Mammary epithelial cell (primary cell): Measurements from ENCODE around the gene C2orf92.

Experiments
- CTCF ChIP-seq, 2 donors: IDR thresholded peaks in 1 of 2; conservative IDR thresholded peaks in 1 of 2; 2 replicates each; pipeline ENCODE4 v1.5.1; 2011 to 2012; ENCODE audit warnings: inconsistent platforms in 2 of 2, low read length in 2 of 2, mild to moderate bottlenecking in 2 of 2, control low read depth in 1 of 2, low read depth in 1 of 2; ENCODE audit not compliant: insufficient read depth in 1 of 2; ENCODE audit errors: extremely low read depth in 1 of 2
- EZH2 ChIP-seq: IDR thresholded peaks from 2 replicates; pipeline ENCODE4 v1.6.1; 2012; ENCODE audit warnings: low read length, inconsistent platforms, borderline replicate concordance

GRCh38 chr2:97677480-97677879 lies 8.0 kb downstream of the C2orf92 start:
- TF ChIP-seq CTCF (conservative IDR thresholded peaks at IDR 0.05 in 1 of 2, IDR thresholded peaks at IDR 0.05 in 1 of 2; ENCODE audit: extremely low read depth in 1 of 2, insufficient read depth in 1 of 2, low read depth in 1 of 2, low read length in 2 of 2) = no peak
- TF ChIP-seq EZH2 = no peak
